Kidney epithelial cell (primary cell): ENCODE results near the gene MEGF11. TPM values are rescaled to one million over a fixed set of nuclear protein-coding genes. Genes with fewer than 3 reads are reported as not detected.

Experiments used
- DNase-seq: peaks from one replicate; pipeline ENCODE4 v3.0.0-alpha.2; 2010; ENCODE audit warnings: low read depth
- H3K27me3 ChIP-seq: 2 replicates; pipeline ENCODE4 v1.6.0; 2011; ENCODE audit warnings: low read length; ENCODE audit not compliant: control insufficient read depth, insufficient read depth
- H3K36me3 ChIP-seq: 2 replicates; pipeline ENCODE4 v1.5.1; 2011; ENCODE audit warnings: low read length; ENCODE audit not compliant: control insufficient read depth, insufficient read depth
- H3K4me3 ChIP-seq: 2 replicates; pipeline ENCODE4 v1.5.1; 2011; ENCODE audit warnings: low read depth, mild to moderate bottlenecking, control low read depth, low read length
- total RNA-seq: library from RNA; depleted of rRNA; stranded (reverse); fragments of >200 nt; gene quantifications from 2 replicates; pipeline ENCODE4 v1.2.3, GENCODE V29; 2015
- TF ChIP-seq, protein P1 (sequence below): IDR thresholded peaks from 2 replicates; pipeline ENCODE4 v1.5.1; 2011; ENCODE audit warnings: mild to moderate bottlenecking, moderate library complexity, low read length, control low read depth, inconsistent platforms; ENCODE audit not compliant: insufficient read depth, poor library complexity, severe bottlenecking

The MEGF11 gene
- total RNA-seq, 1 donor from 2014 or later: 0.63 TPM

DNA sequence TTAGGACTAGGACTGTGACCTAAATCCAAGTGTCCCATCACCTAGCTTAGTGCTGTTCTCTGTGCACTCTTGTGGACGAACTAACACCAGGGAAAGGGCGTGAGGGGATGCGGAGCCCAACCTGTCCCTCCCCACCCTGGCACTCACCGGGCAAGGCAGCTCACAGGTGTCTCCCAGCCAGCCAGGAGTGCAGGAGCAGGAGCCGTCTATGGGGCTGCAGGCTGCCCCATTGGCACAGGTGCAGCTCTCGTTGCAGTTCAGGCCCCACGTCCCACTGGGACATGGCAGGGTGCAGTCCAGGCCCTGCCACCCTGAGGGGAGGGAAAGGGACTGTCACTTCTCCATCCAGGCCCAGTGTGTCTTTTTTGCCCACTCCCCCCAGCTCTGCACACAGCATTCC, 324.0 kb downstream of the MEGF11 start:
- Histone ChIP-seq H3K36me3 (no peaks in the 10 kb centered on the region), H3K4me3 (no peak overlapping the region), H3K27me3 (no peaks in the 10 kb centered on the region)
- TF ChIP-seq, protein P1, sequence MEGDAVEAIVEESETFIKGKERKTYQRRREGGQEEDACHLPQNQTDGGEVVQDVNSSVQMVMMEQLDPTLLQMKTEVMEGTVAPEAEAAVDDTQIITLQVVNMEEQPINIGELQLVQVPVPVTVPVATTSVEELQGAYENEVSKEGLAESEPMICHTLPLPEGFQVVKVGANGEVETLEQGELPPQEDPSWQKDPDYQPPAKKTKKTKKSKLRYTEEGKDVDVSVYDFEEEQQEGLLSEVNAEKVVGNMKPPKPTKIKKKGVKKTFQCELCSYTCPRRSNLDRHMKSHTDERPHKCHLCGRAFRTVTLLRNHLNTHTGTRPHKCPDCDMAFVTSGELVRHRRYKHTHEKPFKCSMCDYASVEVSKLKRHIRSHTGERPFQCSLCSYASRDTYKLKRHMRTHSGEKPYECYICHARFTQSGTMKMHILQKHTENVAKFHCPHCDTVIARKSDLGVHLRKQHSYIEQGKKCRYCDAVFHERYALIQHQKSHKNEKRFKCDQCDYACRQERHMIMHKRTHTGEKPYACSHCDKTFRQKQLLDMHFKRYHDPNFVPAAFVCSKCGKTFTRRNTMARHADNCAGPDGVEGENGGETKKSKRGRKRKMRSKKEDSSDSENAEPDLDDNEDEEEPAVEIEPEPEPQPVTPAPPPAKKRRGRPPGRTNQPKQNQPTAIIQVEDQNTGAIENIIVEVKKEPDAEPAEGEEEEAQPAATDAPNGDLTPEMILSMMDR: no peak
- DNase-seq: no peak

DNA sequence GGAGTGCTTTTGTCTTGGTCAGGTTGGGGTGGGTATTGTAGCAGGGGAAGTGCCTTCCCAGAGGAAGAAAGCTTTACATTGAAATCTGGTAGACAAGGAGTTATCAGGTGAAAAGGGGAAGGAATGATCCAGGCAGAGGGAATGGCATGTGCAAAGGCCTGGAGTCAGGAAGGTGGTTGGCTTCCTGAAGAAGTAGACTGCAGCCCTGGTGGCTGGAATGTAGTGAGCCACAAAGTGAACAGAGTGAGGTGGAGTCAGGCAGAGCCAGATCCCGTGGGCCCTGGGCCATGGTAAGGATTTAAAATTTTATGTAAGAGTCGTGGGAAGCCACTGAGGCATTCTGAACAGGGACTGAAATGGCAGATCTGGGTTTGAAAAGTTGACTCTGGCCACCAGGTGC, 326.0 kb downstream of the MEGF11 start:
- TF ChIP-seq, protein P1: peak; percentile 23
- Histone ChIP-seq H3K4me3 (no peak overlapping the region), H3K36me3 (no peaks in the 10 kb centered on the region), H3K27me3 (no peaks in the 10 kb centered on the region)
- DNase-seq: no peak

DNA sequence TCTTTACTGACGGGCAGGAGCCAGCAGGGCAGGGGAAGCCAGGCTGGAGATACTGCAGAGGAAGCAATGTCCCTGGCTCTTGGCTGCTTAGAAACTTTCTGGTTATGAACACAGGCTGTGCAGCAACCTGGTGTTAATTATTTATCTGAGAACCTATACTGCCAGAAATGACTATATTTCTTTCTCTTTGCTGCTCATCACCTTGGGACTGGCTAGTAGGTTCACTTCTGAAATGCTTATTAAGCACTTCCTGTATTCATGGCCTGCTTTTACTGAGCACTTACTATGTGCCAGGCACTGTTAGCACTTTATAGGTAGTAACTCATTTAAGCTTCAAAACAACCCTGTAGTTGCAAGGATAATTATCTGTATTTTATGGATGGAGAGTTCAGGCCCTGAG, 326.7 kb downstream of the MEGF11 start:
- no peak overlapping the region for H3K4me3 ChIP-seq
- H3K36me3 ChIP-seq: no peaks in the 10 kb centered on the region
- DNase-seq: no peak
- no peaks in the 10 kb centered on the region for H3K27me3 ChIP-seq
- TF ChIP-seq, protein P1: no peak

DNA sequence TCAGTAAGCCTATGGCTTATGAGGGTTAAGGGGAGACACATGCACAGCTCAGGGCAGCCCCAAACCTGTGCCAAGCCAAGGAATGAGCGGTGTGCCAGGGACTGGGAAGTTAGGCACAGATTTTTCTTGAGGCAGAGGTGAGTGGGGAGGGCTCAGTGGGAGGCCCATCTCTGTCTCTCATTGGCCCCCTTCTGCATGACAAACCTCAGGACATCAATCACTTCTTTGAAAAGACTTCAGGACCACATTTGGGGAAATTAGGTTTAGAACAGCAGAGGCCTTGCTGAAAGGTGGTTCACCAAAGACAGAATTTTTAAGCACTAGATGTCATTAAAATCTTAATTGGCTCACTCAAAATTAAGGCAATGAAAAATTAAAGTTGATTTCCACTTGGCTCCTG, 327.1 kb downstream of the MEGF11 start:
- TF ChIP-seq, protein P1: no peak
- H3K36me3 ChIP-seq: no peaks in the 10 kb centered on the region
- no peak for DNase-seq
- H3K27me3 ChIP-seq: no peaks in the 10 kb centered on the region
- no peak overlapping the region for H3K4me3 ChIP-seq

DNA sequence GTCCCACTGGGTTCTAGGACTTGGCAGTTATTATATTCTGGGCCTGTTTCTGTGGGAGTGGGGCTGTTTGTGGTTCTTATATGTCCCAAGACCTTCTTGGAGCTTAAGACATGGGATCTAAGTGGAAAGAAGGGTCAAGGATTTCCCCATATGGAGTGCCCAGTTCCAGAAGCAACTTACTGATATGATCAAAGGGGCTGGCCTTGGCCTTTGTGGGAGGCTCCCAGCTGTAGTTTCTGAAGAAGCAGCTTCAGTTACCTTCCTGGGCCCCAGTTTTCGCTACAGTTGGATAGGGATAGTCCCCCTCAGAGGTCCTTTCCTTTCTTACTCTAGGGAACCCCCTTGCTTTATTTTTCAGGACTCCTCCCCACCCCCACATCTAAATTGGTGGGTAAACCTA, 328.2 kb downstream of the MEGF11 start:
- Histone ChIP-seq H3K36me3 (no peaks in the 10 kb centered on the region), H3K4me3 (no peak overlapping the region), H3K27me3 (no peaks in the 10 kb centered on the region)
- TF ChIP-seq, protein P1: no peak
- DNase-seq: no peak

DNA sequence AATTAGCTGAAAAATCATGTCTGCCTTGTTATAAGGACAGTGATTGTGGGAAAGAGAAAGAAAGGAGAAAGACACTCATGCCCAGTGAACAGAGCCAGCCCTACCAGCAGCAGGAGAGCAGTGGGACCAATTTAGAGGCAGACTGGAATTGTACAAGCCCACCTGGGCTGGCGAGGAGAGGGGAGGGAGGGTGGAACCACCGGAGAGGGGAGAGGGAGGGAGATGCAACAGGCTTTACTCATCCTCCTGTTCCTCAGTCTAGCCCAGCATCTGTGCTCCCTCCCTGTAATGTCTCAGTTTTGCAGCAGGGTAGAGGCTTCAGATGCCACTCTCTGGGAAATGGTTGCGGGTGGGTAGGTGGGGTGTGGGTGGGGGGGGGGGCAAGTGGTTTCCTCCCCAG, 329.5 kb downstream of the MEGF11 start:
- no peaks in the 10 kb centered on the region for H3K36me3 ChIP-seq
- TF ChIP-seq, protein P1: no peak
- H3K4me3 ChIP-seq: no peak overlapping the region
- H3K27me3 ChIP-seq: no peaks in the 10 kb centered on the region
- DNase-seq: no peak
